T-helper 2 cell treated with Interferon-gamma antibody and Interleukin-4, amounts not matched to agents 5 μg/mL and 100 μg/mL, for 36 hours (primary cell): ENCODE data around the gene ATXN1.
A peak's percentile ranks its signal among the peaks of the same experiment; 100 is the strongest.

Experiments
- DNase-seq: peaks from one replicate; pipeline ENCODE4 v3.0.0; 2021; ENCODE audit warnings: low spot score
- H3K27ac Mint-ChIP-seq: one replicate; pipeline ENCODE4 v1.8.0; 2021; ENCODE audit warnings: mild to moderate bottlenecking, mixed read lengths
- H3K27me3 Mint-ChIP-seq: one replicate; pipeline ENCODE4 v1.8.0; 2021; ENCODE audit warnings: low read depth, mixed read lengths
- H3K36me3 Mint-ChIP-seq: one replicate; pipeline ENCODE4 v1.8.0; 2021; ENCODE audit warnings: low read depth, mixed read lengths
- H3K4me1 Mint-ChIP-seq: one replicate; pipeline ENCODE4 v1.8.0; 2021; ENCODE audit warnings: low read depth, mixed read lengths
- H3K4me3 Mint-ChIP-seq: one replicate; pipeline ENCODE4 v1.8.0; 2022; ENCODE audit warnings: mild to moderate bottlenecking, moderate library complexity, mixed read lengths
- H3K9me3 Mint-ChIP-seq: one replicate; pipeline ENCODE4 v1.8.0; 2021; ENCODE audit warnings: mixed read lengths

Gene ATXN1

GRCh38 chr6:16496210-16496609, 265.1 kb downstream of the ATXN1 start:
- Mint-ChIP-seq H3K4me3 (no peak overlapping the region), H3K36me3 (peaks cover 28% of the 10 kb centered on the region), H3K27me3 (no peaks in the 10 kb centered on the region), H3K9me3 (peaks cover 4% of the 10 kb centered on the region), H3K4me1 (peaks cover 39% of the 10 kb centered on the region), H3K27ac (no peak overlapping the region)
- DNase-seq = no peak

DNA sequence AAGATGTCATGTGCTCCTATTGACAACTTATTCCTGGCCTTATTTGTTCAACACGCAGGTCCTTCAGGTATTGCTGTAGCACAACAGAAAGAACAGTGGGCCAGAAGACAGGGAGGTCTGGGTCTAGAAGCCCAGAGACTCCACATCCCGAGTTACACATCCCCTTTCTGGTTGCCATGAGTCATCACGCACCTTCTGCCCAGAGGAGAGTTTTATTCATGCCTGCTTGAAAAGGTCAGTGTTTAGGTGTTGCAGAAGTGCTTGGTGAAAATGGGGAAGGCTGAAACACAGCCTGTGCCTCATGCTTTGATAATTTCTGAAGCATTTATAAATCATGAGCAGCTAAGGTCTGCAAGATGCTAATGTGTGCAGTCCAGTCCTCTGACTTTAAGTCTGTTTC, 266.5 kb downstream of the ATXN1 start:
- DNase-seq = no peak
- Mint-ChIP-seq H3K4me1 (peaks cover 49% of the 10 kb centered on the region), H3K9me3 (peaks cover 4% of the 10 kb centered on the region), H3K27me3 (no peaks in the 10 kb centered on the region), H3K27ac (no peak overlapping the region), H3K4me3 (no peak overlapping the region), H3K36me3 (peaks cover 26% of the 10 kb centered on the region)

GRCh38 chr6:16493802-16494201, 267.5 kb downstream of the ATXN1 start:
- Mint-ChIP-seq H3K4me1 (peaks cover 57% of the 10 kb centered on the region), H3K4me3 (no peak overlapping the region), H3K27ac (no peak overlapping the region), H3K27me3 (no peaks in the 10 kb centered on the region), H3K36me3 (peaks cover 18% of the 10 kb centered on the region), H3K9me3 (peaks cover under 1% of the 10 kb centered on the region)
- DNase-seq = no peak

DNA sequence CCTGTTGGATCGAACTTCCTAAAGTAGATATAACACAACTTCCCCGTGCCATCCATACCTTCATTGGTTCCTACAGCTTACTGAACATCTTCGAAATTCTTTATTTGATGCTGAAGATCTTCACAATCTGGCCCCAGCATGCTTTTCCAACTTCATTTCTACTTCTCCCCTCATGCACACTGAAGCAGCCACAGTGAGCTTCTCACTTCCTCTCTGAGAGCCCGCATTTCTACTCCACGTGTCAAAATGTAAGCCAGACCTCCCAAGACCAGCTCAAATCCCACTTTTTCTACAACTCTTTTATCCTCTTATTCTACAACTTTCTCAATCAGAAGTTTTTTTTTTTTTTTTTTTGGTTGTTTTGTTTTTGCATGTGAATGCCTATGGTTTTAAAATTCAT, 268.1 kb downstream of the ATXN1 start:
- H3K27me3 Mint-ChIP-seq = no peaks in the 10 kb centered on the region
- H3K9me3 Mint-ChIP-seq = no peaks in the 10 kb centered on the region
- peaks cover 16% of the 10 kb centered on the region for H3K36me3 Mint-ChIP-seq
- no peak overlapping the region for H3K4me3 Mint-ChIP-seq
- peaks cover 63% of the 10 kb centered on the region for H3K4me1 Mint-ChIP-seq
- no peak for DNase-seq
- H3K27ac Mint-ChIP-seq = no peak overlapping the region

- Mint-ChIP-seq H3K9me3 (no peaks in the 10 kb centered on the region), H3K27ac (no peak overlapping the region), H3K4me3 (no peak overlapping the region), H3K27me3 (no peaks in the 10 kb centered on the region), H3K4me1 (peaks cover 73% of the 10 kb centered on the region), H3K36me3 (peaks cover 20% of the 10 kb centered on the region)
- no peak for DNase-seq
Measured at GRCh38 chr6:16491666-16492313, 269.5 kb downstream of the ATXN1 start.

DNA sequence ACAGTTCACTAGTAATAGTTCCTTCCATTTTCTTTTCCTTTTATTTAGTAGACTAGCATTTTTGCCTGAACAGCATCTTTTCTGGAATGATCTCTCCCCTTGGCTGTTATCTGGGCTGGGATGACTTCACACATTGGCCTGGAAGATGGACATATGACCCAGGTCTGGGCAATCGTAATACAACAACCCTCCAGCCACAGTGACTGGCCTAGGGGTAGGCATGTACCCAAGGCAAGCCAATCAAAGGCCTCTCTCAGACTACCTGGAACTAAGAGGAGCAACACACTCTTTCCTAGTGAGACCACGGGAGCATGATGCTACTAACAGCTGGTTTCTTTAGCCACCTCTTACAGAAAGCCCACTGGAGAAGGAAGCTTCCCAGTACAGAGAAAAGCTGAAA, 270.6 kb downstream of the ATXN1 start:
- DNase-seq = no peak
- Mint-ChIP-seq H3K36me3 (peaks cover 25% of the 10 kb centered on the region), H3K9me3 (no peaks in the 10 kb centered on the region), H3K4me3 (no peak overlapping the region), H3K4me1 (peaks cover 76% of the 10 kb centered on the region), H3K27ac (no peak overlapping the region), H3K27me3 (no peaks in the 10 kb centered on the region)

DNA sequence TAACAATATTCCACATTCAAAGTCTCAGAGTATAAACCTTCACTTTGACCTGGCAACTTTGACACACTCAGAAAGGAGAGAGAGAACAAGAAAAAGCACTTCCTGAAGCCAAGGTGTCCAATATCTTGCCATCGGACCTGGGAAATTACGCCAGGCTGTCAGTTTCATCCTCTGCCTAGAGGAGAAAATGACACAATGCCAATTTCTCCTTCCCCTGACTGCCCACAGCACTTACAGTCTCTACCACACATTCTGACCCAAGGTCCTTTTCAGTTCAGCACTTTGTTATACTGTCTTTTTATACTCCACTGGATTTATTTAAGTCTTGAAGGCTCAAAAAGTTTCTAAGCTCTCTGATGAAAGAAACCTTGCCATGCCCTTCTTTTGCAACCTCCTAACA, 272.4 kb downstream of the ATXN1 start:
- no peak overlapping the region for H3K4me3 Mint-ChIP-seq
- H3K27me3 Mint-ChIP-seq = no peaks in the 10 kb centered on the region
- peaks cover 32% of the 10 kb centered on the region for H3K36me3 Mint-ChIP-seq
- peak overlapping the region; percentile 47 for H3K27ac Mint-ChIP-seq
- no peaks in the 10 kb centered on the region for H3K9me3 Mint-ChIP-seq
- no peak for DNase-seq
- peaks cover 76% of the 10 kb centered on the region for H3K4me1 Mint-ChIP-seq

GRCh38 chr6:16487996-16488674, 273.1 kb downstream of the ATXN1 start:
- Mint-ChIP-seq H3K4me3 (peak overlapping the region; percentile 18), H3K9me3 (no peaks in the 10 kb centered on the region), H3K36me3 (peaks cover 38% of the 10 kb centered on the region), H3K27me3 (no peaks in the 10 kb centered on the region), H3K27ac (peak overlapping the region; percentile 65), H3K4me1 (peaks cover 77% of the 10 kb centered on the region)
- DNase-seq = no peak

- Mint-ChIP-seq H3K4me1 (peaks cover 83% of the 10 kb centered on the region), H3K4me3 (no peak overlapping the region), H3K36me3 (peaks cover 39% of the 10 kb centered on the region), H3K27ac (peak overlapping the region; percentile 27), H3K27me3 (no peaks in the 10 kb centered on the region), H3K9me3 (no peaks in the 10 kb centered on the region)
- no peak for DNase-seq
Measured at GRCh38 chr6:16486661-16487060, 274.6 kb downstream of the ATXN1 start.

DNA sequence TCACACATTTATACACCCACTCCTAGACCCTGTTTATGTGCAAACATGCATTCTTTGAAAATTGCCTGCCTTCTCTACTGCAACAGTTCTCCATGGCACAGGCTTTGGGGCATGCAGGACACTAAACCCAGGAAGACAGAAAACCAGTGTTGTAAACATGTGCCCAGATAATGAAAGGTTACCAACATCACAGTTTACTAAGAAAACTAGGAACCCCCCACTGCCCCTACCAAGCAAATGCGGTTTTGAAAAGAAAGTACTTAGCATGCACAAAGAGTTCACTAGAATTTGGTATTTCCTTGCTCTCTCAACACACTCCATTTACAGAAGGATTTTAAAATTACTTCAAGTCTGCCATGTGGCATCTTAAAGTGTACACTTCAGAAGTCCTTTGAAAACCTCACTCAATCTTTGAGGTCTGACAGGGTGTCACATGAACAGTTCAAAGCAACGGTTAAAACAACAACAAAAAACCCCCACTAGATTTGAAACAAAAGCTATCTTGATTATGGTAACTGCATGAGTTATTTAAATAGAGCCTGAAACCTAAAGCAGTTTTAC, 277.9 kb downstream of the ATXN1 start:
- peak; percentile 57 for DNase-seq
- H3K9me3 Mint-ChIP-seq = no peaks in the 10 kb centered on the region
- peaks cover 57% of the 10 kb centered on the region for H3K36me3 Mint-ChIP-seq
- H3K4me3 Mint-ChIP-seq = peak overlapping the region; percentile 69
- H3K27me3 Mint-ChIP-seq = no peaks in the 10 kb centered on the region
- peak overlapping the region; percentile 96 for H3K27ac Mint-ChIP-seq
- peaks cover 79% of the 10 kb centered on the region for H3K4me1 Mint-ChIP-seq

DNA sequence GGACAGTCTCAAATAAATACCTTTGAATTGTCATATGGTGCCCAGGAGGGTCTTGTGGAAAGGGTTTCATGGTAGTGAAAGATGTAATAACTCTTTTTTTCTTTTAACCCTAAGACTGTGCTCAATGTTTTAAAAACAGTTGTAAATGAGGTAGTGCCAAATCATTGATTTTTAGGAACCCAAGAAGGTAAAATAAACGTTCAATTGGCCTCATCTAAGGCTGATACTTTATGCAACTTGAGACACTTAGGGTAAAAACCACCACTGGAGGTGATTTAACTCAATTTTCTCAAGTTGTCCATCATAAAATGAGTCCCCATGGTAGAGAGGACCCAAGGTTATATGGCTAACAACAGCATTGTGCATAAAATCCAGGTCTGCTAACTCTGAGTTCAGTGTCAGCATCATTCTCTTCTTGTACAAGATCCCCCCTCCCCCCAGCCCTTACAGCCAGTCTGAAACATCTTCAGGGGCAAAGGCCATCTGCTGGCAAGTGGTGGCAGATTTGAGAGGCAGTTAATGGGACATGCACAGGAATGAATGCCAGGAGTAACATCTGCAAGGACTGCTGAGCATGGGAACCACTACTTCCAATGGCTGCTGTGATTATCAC, 278.5 kb downstream of the ATXN1 start:
- H3K4me3 Mint-ChIP-seq = peak overlapping the region; percentile 69
- peak overlapping the region; percentile 96 for H3K27ac Mint-ChIP-seq
- peaks cover 55% of the 10 kb centered on the region for H3K36me3 Mint-ChIP-seq
- H3K4me1 Mint-ChIP-seq = peaks cover 76% of the 10 kb centered on the region
- no peaks in the 10 kb centered on the region for H3K27me3 Mint-ChIP-seq
- no peak for DNase-seq
- H3K9me3 Mint-ChIP-seq = no peaks in the 10 kb centered on the region

- peak overlapping the region; percentile 96 for H3K27ac Mint-ChIP-seq
- peaks cover 75% of the 10 kb centered on the region for H3K4me1 Mint-ChIP-seq
- H3K4me3 Mint-ChIP-seq = peak overlapping the region; percentile 74
- no peaks in the 10 kb centered on the region for H3K27me3 Mint-ChIP-seq
- peaks cover 61% of the 10 kb centered on the region for H3K36me3 Mint-ChIP-seq
- DNase-seq = peak; percentile 79
- no peaks in the 10 kb centered on the region for H3K9me3 Mint-ChIP-seq
Measured at GRCh38 chr6:16481697-16482399, 279.4 kb downstream of the ATXN1 start.

DNA sequence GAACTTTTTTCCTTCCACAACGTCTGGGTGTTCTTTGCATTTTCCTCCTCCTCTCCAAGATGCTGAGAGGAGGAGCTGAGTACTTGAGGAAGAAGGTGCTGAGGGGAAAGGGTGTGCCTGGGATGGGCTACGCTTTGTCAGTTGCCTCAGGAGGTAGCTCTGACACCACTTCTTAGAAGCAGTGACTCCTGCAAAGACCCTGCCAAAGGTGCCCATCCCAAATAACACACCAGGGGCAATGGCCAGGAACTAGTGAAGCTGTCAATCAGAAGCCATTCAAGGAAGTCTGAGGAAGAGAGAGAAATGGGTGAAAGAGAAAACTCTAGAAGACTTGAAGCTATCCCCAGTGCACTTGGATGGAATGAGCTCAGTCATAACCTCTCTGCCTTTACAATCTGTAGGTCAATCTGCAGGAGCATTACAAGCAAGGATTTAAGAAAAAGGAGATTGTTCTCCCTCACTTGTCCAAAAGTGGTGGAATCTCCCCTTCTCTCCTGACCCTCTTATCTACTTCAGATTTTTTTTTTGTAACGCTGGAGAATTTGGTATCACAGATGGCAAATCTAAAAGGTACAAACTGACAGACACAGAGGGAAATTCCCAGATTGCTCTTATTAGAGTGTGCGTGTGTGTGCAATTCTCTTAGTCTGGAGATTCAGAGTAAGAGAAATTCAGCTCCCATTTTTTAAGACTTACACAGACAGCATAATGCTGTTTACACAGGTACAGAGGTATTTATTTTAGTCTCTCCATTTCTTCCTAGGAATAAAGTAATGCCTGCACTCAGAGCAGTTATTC, 280.3 kb downstream of the ATXN1 start:
- H3K9me3 Mint-ChIP-seq = no peaks in the 10 kb centered on the region
- H3K4me3 Mint-ChIP-seq = peak overlapping the region; percentile 74
- no peak for DNase-seq
- peak overlapping the region; percentile 96 for H3K27ac Mint-ChIP-seq
- no peaks in the 10 kb centered on the region for H3K27me3 Mint-ChIP-seq
- peaks cover 61% of the 10 kb centered on the region for H3K36me3 Mint-ChIP-seq
- H3K4me1 Mint-ChIP-seq = peaks cover 75% of the 10 kb centered on the region
